Measurements from ENCODE around the gene SAMD3. TPM values are rescaled to one million over a fixed set of nuclear protein-coding genes. Genes with fewer than 3 reads are reported as not detected.
A peak's percentile ranks its signal among the peaks of the same experiment; 100 is the strongest.
"Not testable (repeated sequence)": the region's sequence is repeated elsewhere in the genome, so short reads cannot be mapped to it uniquely, and the experiment has no call there.

Gene SAMD3
- total RNA-seq, 1 donor from 2014 or later, result 0.19 TPM

DNA sequence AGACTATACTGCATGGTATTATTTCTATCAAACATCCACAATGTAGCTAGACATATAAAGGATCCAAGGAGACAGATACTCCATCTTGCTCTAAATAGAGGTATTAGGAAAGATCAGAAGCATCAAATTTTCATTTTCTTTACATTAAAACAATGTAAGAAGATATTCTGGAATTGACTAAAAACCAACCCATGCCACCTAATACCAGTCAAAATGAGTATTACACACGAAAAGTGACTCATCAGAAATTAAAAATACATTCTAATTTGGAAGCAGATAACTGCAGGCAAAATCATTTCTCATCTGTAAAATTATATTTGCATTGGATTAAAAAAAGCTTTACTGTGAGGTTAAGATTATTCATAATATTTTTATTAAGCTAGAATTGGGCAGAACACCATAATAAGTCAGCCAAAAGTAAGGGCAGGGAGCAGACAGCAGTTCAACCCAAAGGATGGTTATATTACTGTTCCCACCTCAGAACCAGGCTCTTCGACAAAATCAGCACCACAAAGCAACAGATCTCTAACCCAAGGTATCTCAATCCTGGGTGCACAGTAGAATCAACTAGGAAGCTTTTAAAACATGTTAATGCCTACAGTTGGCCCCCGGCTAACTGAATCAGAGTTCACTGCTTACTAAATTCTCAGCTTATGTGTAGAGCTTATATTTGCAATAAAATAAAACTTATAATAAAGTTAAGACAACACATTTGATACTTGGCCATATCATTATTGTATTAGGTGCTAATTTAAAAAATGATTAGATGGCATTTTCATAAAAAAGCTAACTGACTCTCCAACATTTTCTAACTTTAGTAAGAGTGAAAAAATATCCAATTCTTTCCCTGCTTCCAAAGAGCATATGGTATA, 35.2 kb downstream of the SAMD3 start:
- DNase-seq, result no peak
- intact Hi-C loops (cut with DNase I), result no loop called here
- no peak for ATAC-seq (ENCODE audit: poor library complexity)

DNA sequence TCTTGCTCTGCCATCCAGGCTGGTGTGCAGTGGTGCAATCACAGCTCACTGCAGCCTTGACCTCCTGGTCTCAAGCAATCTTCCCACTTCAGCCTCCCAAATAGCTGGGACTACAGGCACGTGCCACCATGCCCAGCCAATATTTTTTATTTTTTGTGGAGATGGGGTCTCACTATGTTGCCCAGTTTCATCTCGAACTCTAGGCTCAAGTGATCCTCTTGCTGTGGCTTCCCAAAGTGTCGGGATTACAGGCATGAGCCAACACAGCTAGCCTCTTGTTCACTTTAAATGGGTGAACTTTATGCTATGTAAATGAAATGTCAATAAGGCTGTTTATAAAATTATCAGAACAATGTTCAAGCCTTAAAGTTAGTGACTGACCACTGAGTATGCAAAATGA, 37.1 kb downstream of the SAMD3 start:
- intact Hi-C loops (cut with DNase I), result no loop called here
- DNase-seq (no peak), ATAC-seq (ENCODE audit: poor library complexity) (no peak)

DNA sequence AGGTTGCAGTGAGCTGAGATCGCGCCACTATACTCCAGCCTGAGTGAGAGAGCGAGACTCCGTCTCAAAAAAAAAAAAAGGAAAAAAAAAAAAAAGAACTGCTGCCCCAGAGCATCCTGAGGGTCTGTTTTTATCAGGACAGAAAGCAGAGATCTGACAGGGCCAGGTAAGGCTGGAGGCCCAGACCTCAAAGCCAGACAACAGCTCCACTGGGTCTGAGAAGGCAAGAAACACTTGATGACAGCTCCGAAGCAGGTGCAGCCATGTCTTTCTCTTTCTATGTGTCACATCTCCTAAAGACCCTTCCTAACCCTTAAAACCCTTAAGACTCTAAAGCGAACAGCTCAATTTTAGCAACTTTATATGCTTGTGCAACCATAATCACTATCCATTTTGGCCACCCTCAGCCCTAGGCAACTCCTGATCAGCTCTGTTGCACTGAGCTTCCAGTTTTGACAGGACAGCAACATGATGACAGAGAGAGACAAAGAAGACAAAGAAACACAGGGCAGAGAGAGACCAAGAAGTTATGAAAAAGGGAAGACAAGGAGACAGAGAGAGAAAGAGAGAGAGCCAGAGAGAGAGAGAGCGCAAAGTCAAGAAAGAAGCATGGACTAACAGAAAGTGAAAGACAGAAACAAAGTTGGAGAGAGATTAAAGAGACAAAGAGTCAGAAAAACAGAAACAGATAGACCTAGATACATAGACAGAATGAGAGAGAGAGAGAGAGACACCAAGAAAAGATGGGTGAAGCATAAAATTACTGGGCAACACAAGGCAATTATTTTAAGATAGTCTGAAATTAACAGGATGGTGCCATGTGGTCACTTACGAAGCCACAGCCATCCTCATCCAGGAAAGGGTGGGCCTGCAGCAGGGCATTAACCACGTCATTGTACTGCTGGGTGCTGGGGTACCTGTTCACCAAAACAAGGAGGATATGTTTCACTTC, 39.2 kb downstream of the SAMD3 start:
- DNase-seq, result no peak
- no peak for ATAC-seq (ENCODE audit: poor library complexity)
- intact Hi-C loops (cut with DNase I), result no loop called here

DNA sequence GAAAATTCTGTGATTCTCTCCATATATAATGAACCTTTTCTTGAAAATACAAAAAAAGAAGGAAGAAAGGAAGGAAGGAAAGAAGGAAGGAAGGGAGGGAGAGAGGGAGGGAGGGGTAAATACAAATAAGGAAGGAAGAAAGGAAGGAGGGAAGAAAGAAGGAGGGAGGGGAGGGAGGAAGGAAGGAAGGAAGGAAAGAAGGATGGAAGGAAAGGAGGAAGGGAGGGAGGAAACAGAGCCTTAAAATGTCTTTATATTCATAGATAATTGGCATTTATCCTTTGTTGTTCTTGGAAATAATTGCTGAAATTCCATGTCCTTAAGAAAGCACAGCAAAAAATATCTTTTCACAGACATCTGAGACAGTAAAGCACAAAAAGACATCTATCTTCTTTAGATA, 40.3 kb downstream of the SAMD3 start:
- no peak for DNase-seq
- intact Hi-C loops (cut with DNase I), result no loop called here
- ATAC-seq (ENCODE audit: poor library complexity), result no peak

DNA sequence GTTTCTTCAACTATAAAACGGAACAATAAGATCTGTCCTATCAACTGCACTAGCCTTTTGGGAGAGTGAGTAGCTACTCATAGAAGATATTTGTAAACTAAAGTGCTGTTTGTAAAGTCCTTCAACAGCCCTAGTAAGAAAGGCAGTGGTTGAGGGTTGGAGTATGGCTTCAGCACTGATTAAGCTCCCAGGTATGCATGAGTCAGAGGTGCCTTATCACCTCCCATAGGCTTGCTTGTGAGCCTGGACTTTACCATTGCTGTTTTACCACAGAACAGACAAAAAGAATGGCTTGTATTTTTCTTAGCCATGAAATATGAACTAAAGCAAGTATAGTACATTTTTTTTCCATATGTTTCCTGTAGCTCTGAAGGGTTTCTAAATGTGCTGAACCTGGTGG, 44.1 kb downstream of the SAMD3 start:
- intact Hi-C loops (cut with DNase I), result no loop called here
- no peak for DNase-seq
- no peak for ATAC-seq (ENCODE audit: poor library complexity)

DNA sequence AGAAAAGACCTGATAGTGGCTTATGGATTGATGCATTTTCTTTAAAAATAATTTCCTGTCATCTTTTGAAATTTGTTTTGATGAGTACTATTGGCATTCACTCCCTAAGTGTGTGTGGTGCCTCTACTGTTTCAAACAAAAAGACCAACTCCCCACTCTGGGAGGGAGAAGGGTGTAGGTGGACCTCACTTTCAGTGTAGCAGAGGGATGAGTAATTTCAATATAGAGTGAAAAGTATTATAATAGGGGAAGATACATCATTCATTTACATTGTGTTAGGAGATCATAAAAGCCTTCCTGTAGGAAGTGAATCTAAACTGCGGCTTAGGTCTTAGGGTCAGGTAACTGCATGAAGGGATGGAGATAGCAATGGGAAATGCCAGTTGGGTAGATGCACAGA, 46.4 kb downstream of the SAMD3 start:
- DNase-seq (no peak), ATAC-seq (ENCODE audit: poor library complexity) (no peak)
- intact Hi-C loops (cut with DNase I), result no loop called here

DNA sequence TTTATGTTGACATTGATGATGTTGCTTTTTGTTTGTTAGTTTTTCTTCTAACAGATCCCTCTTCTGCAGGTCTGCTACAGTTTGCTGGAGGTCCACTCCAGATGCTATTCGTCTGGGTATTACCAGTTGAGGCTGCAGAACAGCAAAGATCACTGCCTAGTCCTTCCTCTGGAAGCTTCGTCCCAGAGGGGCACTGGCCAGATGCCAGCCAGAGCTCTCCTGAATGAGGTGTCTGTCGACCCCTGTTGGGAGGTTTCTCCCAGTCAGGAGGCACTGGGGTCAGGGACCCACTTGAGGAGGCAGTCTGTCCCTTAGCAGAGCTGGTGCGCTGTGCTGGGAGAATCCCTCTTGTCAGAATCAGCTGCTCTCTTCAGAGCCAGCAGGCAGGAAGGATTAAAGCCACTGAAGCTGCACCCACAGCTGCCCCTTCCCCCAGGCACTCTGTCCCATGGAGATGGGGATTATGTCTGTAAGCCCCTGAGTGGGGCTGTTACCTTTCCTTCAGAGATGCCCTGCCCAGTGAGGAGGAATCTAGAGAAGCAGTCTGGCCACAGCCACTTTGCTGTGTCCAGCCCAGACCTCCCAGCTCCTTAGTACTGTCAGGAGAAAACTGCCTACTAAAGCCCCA, 49.3 kb downstream of the SAMD3 start:
- intact Hi-C loops (cut with DNase I); ATAC-seq (ENCODE audit: poor library complexity); DNase-seq: not testable (repeated sequence)

DNA sequence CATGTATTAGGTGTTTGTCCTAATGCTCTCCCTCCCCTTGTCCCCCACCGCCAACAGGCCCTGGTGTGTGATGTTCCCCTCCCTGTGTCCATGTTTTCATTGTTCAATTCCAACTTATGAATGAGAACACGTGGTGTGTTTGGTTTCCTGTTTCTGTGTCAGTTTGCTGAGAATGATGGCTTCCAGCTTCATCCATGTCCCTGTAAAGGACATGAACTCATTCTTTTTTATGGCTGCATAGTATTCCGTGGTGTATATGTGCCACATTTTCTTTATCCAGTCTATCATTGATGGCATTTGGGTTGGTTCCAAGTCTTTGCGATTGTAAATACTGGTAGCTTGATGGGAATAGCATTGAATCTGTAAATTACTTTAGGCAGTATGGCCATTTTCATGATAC, 52.6 kb downstream of the SAMD3 start:
- DNase-seq; ATAC-seq (ENCODE audit: poor library complexity); intact Hi-C loops (cut with DNase I): not testable (repeated sequence)

DNA sequence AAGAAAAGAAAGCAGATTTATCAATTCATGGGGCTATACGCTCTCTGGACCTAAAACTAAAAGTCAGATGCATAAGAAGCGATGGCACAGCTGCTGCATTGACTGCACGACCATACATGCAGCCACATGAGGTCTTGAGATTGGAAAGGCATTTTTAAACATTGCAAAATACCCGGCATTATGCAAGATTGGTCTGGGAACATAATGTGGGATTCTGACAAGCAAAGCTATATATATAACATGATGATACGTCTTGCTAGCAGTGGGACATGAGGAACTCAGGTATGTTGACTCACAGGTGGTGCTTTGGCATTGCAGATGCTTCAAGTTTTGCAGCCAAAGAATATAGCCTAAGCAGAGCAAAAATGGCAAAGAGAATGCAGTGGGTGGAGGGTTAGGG, 55.1 kb downstream of the SAMD3 start:
- DNase-seq, result no peak
- ATAC-seq (ENCODE audit: poor library complexity), result no peak
- intact Hi-C loops (cut with DNase I), result no loop called here

DNA sequence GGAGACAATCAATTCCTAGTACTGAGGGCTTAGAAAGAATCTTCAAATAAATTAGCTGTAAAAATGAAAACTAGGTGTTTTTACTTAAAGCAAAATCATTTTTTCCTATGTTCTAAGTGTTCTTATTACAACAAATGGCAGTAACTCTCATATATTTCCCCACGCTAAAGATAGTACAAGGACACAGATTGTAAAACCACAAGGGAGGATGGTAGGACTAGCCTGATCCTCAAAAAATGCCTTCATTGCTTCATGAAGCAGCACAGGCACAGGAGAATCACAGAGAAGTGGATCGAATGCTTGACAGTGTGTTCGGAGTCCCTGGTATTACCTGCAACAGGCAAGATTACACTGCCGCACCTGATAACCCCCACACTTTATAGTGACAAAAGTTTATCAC, 58.5 kb downstream of the SAMD3 start:
- DNase-seq (no peak), ATAC-seq (ENCODE audit: poor library complexity) (no peak)
- intact Hi-C loops (cut with DNase I), result no loop called here

DNA sequence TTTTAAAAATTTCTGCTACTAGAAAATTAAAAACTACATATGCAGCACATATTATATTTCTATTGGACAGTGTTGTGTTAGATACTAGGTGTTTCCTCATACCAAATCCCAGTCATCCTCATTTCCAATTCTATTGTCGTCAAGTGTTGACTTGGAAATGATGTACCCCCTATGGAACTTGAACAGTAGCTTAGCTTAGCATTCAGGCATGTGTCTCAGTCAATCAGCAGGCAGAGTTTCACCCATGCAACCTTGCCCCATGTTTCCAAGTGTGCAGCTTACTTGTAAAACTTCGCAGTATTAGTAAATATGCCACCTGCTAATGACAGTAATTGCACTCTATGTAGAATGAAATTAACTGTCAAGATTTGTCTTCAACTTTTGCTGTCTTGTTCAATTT, 59.5 kb downstream of the SAMD3 start:
- DNase-seq, result no peak
- intact Hi-C loops (cut with DNase I), result no loop called here
- ATAC-seq (ENCODE audit: poor library complexity), result no peak

DNA sequence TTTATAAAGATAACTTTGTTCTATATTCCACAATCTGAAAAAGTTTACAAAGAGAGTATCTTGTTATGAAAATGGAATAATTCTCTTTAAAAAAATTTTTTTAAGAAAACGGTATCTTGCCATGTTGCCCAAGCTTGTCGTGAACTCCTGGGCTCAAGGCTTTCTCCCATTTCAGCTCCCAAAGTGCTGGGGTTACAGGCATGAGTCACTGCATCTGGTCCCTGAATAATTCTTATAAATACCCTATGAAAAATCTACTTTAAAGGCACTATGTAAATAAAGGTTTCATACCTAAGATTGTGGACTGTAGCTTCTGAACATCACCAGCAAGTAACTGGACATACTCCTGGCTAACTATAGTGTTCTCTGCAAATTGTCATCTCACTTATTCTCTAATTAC, 60.3 kb downstream of the SAMD3 start:
- intact Hi-C loops (cut with DNase I), result no loop called here
- no peak for ATAC-seq (ENCODE audit: poor library complexity)
- DNase-seq, result no peak

DNA sequence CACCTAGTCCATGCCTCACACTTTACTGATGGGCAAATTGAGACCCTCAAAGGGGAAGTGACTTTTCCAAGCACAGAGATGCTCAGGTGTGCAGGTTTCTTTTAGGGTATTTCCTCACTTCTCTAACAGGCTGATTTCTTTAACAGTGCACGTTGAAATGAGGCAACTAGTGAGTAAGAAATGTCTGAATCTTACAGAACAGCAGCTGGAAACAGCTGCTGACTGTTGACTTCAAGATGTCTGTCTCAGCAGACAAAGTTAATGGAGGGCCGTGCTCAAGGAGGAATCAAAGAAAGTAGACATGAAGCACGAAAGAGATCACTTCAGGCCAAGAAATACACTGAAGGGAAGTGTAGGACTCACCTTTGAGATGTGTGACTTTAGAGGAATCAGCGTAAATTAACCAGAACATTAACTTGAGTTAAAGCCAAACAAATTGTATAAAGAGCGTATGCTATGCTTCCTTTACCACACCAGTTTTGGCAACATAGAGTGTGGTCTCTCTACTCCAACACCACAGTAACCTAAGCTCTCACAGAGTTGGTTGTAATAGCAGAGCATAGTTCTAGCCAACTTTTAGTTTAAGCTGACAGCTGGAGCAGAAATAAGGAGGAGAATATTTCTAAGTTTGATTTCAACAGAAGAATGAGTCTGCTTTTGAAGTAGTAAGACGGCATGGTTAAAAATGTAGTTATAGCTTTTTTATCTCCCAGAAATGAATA, 60.9 kb downstream of the SAMD3 start:
- ATAC-seq (ENCODE audit: poor library complexity), result peak; percentile 75
- intact Hi-C loops (cut with DNase I), result no loop called here
- DNase-seq, result no peak

DNA sequence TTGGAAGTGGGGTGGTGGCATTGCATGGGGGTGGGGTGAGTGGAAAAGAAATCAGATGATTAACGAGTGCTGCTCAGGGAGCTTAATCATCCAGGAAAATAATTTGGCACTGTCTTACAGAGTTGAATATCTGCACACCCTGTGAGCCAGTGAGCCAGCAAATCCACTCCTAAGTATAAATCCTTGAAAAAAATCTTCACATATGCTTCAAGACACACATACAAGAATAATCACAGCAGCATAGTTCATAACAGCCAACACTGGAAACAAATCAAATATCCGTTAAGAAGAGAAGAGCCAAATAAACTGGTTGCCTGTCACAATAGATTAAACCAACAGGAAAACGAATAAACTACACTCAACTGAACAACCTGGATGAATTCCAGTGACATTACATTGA, 62.8 kb downstream of the SAMD3 start:
- DNase-seq (no peak), ATAC-seq (ENCODE audit: poor library complexity) (no peak)
- intact Hi-C loops (cut with DNase I), result no loop called here

DNA sequence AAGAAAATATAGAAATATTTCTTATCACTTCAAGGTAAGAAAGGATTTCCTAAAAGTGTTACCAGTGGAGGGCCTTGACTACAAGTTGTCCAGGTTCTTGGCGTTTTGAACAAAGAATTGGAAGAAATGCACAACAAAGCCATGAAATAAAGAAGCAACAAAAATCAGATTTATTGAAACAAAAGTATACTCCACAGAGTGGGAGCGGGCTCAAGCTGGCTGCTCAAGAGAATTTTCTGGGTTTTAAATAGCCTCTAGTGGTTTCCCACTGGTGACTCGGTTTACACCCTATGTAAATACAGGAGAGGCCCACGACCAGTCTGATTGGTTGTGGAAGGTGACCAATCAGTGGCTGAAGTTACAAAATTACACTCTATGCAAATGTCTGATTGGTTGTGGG, 64.2 kb downstream of the SAMD3 start:
- intact Hi-C loops (cut with DNase I), result no loop called here
- no peak for ATAC-seq (ENCODE audit: poor library complexity)
- no peak for DNase-seq

DNA sequence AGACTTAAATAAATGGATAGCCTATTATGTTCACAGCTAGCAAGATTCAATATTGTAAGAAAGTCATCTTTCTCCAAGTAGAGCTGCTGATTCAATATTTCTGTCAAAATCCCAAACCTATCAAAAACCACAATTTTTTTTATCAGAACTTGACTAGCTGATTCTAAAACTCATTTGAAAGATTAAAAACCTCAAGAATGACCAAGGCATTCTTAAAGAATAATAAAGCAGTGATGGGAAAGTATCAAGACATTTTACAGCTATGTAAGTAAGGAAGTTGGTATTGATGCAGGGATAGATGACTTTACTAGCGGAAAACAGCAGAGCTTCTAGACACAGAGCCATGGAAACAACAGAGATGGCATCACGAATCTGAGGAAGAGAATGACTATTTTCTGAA, 64.7 kb downstream of the SAMD3 start:
- DNase-seq, result no peak
- ATAC-seq (ENCODE audit: poor library complexity), result no peak

DNA sequence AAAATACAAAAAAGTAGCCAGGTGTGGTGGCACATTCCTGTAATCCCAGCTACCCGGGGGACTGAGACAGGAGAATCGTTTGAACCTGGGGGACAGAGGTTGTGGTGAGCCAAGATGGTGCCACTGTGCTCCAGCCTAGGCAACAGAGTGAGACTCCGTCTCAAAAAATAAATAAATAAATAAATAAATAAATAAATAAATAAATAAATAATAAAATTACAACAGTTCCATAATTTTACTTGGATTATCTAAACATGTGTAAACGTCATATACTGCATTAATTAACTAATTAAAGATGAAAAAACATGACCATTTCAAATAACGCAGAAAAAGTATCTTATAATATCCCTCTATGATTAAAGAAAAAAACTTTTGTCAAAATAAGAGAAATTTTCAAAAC, 65.8 kb downstream of the SAMD3 start:
- intact Hi-C loops (cut with DNase I), result no loop called here
- DNase-seq (no peak), ATAC-seq (ENCODE audit: poor library complexity) (no peak)

More for the DNA sequence above, 64.7 kb downstream of the SAMD3 start:
- intact Hi-C loops (cut with DNase I), result no loop called here

DNA sequence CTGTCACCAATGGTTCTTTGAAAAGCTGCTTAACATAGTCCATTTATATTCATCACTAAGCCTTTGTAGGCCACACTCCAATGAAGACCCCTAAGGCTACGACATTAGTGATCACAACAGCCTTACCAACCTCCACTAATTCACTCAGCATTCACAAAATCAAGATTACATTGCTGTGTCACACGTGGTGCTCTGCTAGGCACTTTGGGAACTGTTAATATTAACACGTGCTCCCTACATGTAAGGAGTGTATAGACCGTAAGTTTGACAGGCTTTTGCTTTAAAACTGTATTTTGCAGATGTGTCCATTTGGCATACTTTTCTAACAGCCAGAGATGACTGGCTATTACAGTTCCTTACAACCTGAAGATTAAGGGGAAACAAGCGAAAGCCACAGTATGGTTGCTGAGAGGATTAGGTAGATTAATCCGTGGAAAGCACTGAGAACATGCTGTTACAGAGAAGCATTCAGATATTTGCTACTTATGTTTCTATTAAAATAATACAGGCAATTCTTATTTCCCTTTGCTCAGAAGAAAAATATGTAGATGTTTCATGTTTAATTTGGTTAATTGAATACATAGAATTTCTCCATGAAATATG, 69.7 kb downstream of the SAMD3 start:
- intact Hi-C loops (cut with DNase I), result no loop called here
- no peak for ATAC-seq (ENCODE audit: poor library complexity)

More for the DNA sequence above, 69.7 kb downstream of the SAMD3 start:
- DNase-seq, result no peak

All from Right ventricle myocardium superior (tissue), 1 donor.